Activated naive CD4-positive, alpha-beta T cell treated with anti-CD3 and anti-CD28 coated beads, Interleukin-2, amount 50 U/mL, for 72 hours (primary cell): ENCODE data around the gene KLF12. TPM values are rescaled to one million over a fixed set of nuclear protein-coding genes. Genes with fewer than 3 reads are reported as not detected.

Source experiments
- ATAC-seq, 2 donors: fragments of 150-1000 bp; cut with Tn5 transposase; 2 replicates each; pipeline ENCODE4 v1.10.0; 2021; ENCODE audit warnings: mild to moderate bottlenecking in 2 of 2, moderate library complexity in 2 of 2
- DNase-seq, 2 donors: peaks; one replicate each; pipeline ENCODE4 v3.0.0; 2021 to 2022; ENCODE audit warnings: low spot score in 2 of 2
- H3K27ac Mint-ChIP-seq, 2 donors: one replicate each; pipeline ENCODE4 v1.8.0; 2022; ENCODE audit warnings: mild to moderate bottlenecking in 2 of 2, mixed read lengths in 2 of 2
- H3K36me3 Mint-ChIP-seq, 2 donors: one replicate each; pipeline ENCODE4 v1.8.0; 2022; ENCODE audit warnings: mixed read lengths in 2 of 2
- H3K9me3 Mint-ChIP-seq, 2 donors: one replicate each; pipeline ENCODE4 v1.8.0; 2022; ENCODE audit warnings: mixed read lengths in 2 of 2
- total RNA-seq, 2 donors: library from RNA; stranded (reverse); gene quantifications; one replicate each; pipeline ENCODE4 v1.2.3, GENCODE V29; 2022

Gene KLF12
- total RNA-seq, 2 donors from 2014 or later: 18.4 to 25.6 TPM

DNA sequence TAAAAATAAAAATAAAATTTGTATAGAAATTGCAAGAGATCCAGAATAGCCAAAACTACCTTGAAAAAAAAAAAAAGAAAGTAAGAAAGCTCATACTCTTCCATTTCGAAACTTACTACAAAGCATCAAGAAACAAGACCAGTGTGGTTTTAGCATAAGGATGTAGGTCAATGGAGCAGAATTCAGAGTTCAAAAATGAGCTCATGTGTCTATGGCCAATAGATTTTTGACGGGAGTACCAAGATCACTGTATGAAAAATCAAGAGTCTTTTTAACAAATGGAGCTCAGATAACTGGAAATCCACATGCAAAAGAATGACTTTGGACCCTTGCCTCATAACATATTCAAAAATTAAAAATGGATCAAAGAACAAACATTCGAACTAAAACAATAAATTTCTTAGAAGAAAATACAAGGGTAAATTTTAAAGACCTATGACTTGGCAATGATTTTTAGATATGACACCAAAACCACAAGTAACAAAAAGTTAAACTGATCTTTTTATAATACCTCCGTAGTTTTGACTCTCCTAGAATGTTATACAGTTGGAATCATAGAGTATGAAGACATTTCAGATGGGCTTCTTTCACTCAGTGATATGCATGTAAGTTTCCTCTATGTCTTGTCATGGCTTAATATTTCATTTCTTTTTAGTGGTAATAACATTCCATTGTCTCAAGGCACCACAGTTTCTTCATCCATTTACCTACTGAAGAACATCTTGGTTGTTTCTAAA is 43.2 kb downstream of the KLF12 start:
- ATAC-seq: peak; percentile 60 to 70
- DNase-seq: no peak
- Mint-ChIP-seq H3K9me3 (no peaks in the 10 kb centered on the region), H3K36me3 (peaks cover 4 to 10% of the 10 kb centered on the region in 2 donors), H3K27ac (peak overlapping the region; percentile 19 to 79)

DNA sequence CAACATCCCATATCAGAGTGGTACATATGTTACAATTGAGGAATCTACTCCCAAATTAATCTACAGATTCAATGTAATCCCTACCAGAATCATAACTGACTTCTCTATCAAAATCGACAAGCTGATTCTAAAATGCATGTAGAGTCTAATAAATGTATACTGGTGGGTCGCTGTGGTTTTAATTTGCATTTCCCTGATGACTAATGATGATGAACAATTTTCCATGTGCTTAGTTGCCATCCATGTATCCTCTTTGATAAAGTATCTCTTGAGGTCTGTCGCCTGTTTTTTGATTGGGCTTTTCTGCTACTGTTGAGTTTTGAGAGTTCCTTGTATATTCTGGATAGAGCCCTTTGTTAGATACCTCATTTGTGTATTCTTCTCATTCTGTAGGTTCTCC is 43.8 kb downstream of the KLF12 start:
- DNase-seq: no peak
- Mint-ChIP-seq H3K9me3 (no peaks in the 10 kb centered on the region), H3K36me3 (peaks cover 4 to 7% of the 10 kb centered on the region in 2 donors), H3K27ac (peak overlapping the region in 1 of 2 donors; percentile 79)
- peak in 1 of 2 donors; percentile 31 for ATAC-seq

DNA sequence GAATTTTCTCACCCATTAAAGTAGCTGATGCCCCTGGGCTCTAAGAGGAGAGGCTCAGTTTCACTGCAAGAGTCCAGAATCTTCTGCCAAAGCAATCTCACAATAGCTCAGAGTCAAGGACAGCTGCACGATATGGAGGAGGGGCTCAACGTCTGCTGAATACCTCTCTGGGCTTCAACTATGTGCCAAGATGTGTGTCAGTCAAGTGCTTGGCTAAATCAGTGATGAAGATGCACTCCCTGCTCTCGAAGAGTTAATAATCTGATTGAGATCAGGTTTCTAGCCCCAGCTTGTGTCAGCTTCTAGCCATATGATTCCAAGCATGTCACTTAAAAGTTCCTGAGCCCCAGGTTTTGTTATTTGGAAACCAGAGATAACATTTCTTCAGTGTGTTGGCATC is 46.8 kb downstream of the KLF12 start:
- Mint-ChIP-seq H3K27ac (no peak overlapping the region), H3K9me3 (peaks cover 0 to 6% of the 10 kb centered on the region in 2 donors), H3K36me3 (peaks cover 4 to 15% of the 10 kb centered on the region in 2 donors)
- no peak for DNase-seq
- ATAC-seq: no peak
